HG03097 (cell line): ENCODE data around the gene SLC26A2.
A peak's percentile ranks its signal among the peaks of the same experiment; 100 is the strongest.
"Not testable (repeated sequence)": the region's sequence is repeated elsewhere in the genome, so short reads cannot be mapped to it uniquely, and the experiment has no call there.

ENCODE experiments used
- ATAC-seq: cut with Tn5 transposase; IDR thresholded peaks from one replicate; pipeline ENCODE4 v1.9.1; 2021; ENCODE audit not compliant: unreplicated experiment, low FRiP score

The SLC26A2 gene

GRCh38 chr5:150000990-150001659 is 40.6 kb downstream of the SLC26A2 start:
- peak; percentile 12 for ATAC-seq

- peak; percentile 44 for ATAC-seq
These were observed 41.3 kb downstream of the SLC26A2 start for GRCh38 chr5:150001660-150002486.

- no peak for ATAC-seq
These were observed 45.8 kb downstream of the SLC26A2 start for GRCh38 chr5:150006318-150006717.

- no peak for ATAC-seq
These were observed 46.5 kb downstream of the SLC26A2 start for GRCh38 chr5:150007050-150007449.

- no peak for ATAC-seq
These were observed 49.3 kb downstream of the SLC26A2 start for GRCh38 chr5:150009671-150010387.

- ATAC-seq = no peak
These were observed 53.4 kb downstream of the SLC26A2 start for GRCh38 chr5:150013931-150014330.

- ATAC-seq = no peak
These were observed 53.9 kb downstream of the SLC26A2 start for GRCh38 chr5:150014456-150014855.

- no peak for ATAC-seq
These were observed 54.9 kb downstream of the SLC26A2 start for GRCh38 chr5:150015415-150015814.

- ATAC-seq = no peak
These were observed 56.0 kb downstream of the SLC26A2 start for GRCh38 chr5:150016537-150016936.

GRCh38 chr5:150017226-150018005 is 56.9 kb downstream of the SLC26A2 start:
- ATAC-seq = no peak

- no peak for ATAC-seq
These were observed 59.7 kb downstream of the SLC26A2 start for GRCh38 chr5:150020249-150020648.

GRCh38 chr5:150021491-150022157 is 61.1 kb downstream of the SLC26A2 start:
- no peak for ATAC-seq

GRCh38 chr5:150022158-150022531 is 61.6 kb downstream of the SLC26A2 start:
- ATAC-seq = no peak

- ATAC-seq = no peak
These were observed 62.1 kb downstream of the SLC26A2 start for GRCh38 chr5:150022681-150023080.

- no peak for ATAC-seq
These were observed 62.6 kb downstream of the SLC26A2 start for GRCh38 chr5:150023136-150023535.

- ATAC-seq = no peak
These were observed 63.9 kb downstream of the SLC26A2 start for GRCh38 chr5:150024346-150024984.

GRCh38 chr5:150026682-150027172 is 66.2 kb downstream of the SLC26A2 start:
- ATAC-seq = no peak

- not testable (repeated sequence) for ATAC-seq
These were observed 67.5 kb downstream of the SLC26A2 start for GRCh38 chr5:150028047-150028446.

- ATAC-seq = no peak
These were observed 72.8 kb downstream of the SLC26A2 start for GRCh38 chr5:150033334-150033733.
